ENCODE measurements around the gene PIP5K1C. TPM values are rescaled to one million over a fixed set of nuclear protein-coding genes. Genes with fewer than 3 reads are reported as not detected.
"Not testable (repeated sequence)": the region's sequence is repeated elsewhere in the genome, so short reads cannot be mapped to it uniquely, and the experiment has no call there.

Gene PIP5K1C
- total and polyA plus RNA-seq, 5 donors, result 31.4 to 48.3 (median 39.7) TPM

DNA sequence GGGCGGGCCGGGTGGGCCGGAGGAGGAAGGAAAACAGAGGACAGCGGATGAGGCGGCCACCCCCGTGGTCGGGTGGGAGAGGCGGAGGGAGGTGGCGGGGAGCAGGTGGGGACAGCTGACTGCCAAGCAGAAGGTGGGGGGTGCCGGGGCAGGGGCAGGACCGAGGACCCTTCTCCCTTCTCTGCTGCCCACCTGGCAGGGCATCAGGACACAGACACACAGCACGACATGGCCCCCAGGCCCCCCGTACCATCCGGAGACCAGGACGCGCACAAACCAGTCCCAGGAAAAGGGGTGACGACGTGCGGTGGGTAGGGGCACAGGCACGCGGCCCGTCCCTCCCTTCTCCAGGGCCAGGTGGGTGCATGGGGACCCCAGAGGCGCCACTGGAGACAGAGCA lies 62.6 kb downstream of the PIP5K1C start:
- Histone ChIP-seq H3K4me3 (ENCODE audit: low read length) (no peak overlapping the region), H3K27me3 (ENCODE audit: control insufficient read depth, insufficient read depth) (no peaks in the 10 kb centered on the region), H3K4me1 (ENCODE audit: control insufficient read depth, insufficient read depth, low read length) (no peaks in the 10 kb centered on the region), H3K27ac (ENCODE audit: low read length) (no peak overlapping the region), H3K9me3 (ENCODE audit: control insufficient read depth, low read length) (no peaks in the 10 kb centered on the region)
- intact Hi-C loops (cut with DNase I), result no loop called here
- peak in 1 of 3 donors; percentile 50 for DNase-seq
- 92% methylated on average over 23 of the region's 23 CpGs for WGBS
- no peak for ATAC-seq

DNA sequence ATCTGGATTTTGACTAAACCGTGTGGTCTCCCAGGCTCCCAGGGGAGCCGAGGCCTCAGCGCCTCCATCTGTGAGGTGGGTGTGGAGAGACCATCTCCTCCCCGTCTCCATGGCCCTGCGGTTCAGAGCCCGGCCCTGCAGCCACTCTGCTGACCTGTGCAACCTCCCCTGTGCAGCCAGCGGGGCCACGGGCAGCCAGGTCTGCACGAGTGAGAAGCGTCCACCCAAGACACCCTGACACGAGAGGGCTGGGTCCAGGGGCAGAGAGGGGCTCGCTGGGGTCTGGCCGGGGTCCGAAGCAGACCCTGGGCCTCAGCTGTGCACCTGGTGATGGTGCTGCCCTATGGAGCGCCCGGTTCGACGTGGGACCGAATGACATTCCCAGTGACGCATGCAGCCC lies 63.3 kb downstream of the PIP5K1C start:
- no peak for ATAC-seq
- WGBS, result 94% methylated on average over 20 of the region's 20 CpGs
- DNase-seq, result peak in 1 of 3 donors; percentile 62
- H3K27me3 ChIP-seq (ENCODE audit: control insufficient read depth, insufficient read depth), result no peaks in the 10 kb centered on the region
- no peak overlapping the region for H3K4me3 ChIP-seq (ENCODE audit: low read length)
- no peaks in the 10 kb centered on the region for H3K4me1 ChIP-seq (ENCODE audit: control insufficient read depth, insufficient read depth, low read length)
- H3K27ac ChIP-seq (ENCODE audit: low read length), result no peak overlapping the region
- H3K9me3 ChIP-seq (ENCODE audit: control insufficient read depth, low read length), result no peaks in the 10 kb centered on the region
- intact Hi-C loops (cut with DNase I), result no loop called here

DNA sequence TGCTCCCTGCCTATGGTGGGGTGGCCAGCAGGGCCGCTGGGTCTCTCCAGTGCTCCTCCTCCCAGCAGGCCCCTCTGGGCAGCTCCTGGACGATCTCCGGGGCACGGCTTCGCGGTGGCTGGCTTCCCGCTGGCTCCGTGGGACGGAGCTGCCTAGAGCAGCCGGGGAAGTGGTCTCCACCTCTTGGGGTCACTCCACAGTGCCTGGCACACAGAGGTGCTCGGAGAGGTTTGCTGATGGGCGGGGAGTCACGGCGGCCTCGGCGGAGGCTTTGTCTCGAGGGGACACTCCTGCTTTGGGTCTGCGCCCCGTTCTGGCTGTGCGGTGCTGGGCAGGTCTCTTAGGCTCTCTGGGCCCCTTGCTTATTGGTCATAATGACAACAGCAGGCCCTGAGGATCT lies 63.8 kb downstream of the PIP5K1C start:
- ATAC-seq, result no peak

DNA sequence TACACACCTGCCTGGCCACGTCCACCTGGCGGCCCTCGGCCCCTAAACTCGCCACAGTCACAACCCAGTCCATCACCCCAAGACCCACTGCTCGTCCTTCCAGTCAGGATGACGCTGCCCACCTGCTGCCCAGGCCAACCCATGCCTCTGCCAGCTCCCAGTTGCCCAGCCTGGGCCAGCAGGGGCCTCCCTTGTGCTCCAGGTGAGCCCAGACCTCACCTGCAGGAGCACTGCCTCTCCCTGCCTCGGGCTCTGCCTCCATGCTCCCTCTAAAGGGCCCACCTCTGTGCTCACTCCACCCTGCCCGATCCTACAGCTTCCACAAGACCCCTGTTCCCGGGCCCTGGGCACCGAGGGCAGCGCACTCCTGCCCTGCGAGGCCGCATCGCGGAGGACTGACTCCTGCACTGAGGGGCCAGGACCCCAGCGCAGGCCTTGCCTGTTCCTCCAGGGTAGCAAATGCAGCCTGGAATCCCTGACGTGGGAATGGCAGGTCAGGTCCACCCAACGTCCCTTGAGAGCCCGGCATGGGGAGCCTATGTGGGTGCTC lies 65.7 kb downstream of the PIP5K1C start:
- no peak overlapping the region for H3K27ac ChIP-seq (ENCODE audit: low read length)
- intact Hi-C loops (cut with DNase I), result no loop called here
- 95% methylated on average over 19 of the region's 19 CpGs for WGBS
- no peaks in the 10 kb centered on the region for H3K4me1 ChIP-seq (ENCODE audit: control insufficient read depth, insufficient read depth, low read length)
- ATAC-seq (no peak), DNase-seq (no peak)
- H3K4me3 ChIP-seq (ENCODE audit: low read length), result no peak overlapping the region
- no peaks in the 10 kb centered on the region for H3K27me3 ChIP-seq (ENCODE audit: control insufficient read depth, insufficient read depth)
- no peaks in the 10 kb centered on the region for H3K9me3 ChIP-seq (ENCODE audit: control insufficient read depth, low read length)

More for the DNA sequence above, 63.8 kb downstream of the PIP5K1C start:
- intact Hi-C loops (cut with DNase I), result no loop called here
- peak in 1 of 3 donors; percentile 46 for DNase-seq
- 89% methylated on average over 20 of the region's 20 CpGs for WGBS
- H3K4me1 ChIP-seq (ENCODE audit: control insufficient read depth, insufficient read depth, low read length), result no peaks in the 10 kb centered on the region
- no peaks in the 10 kb centered on the region for H3K27me3 ChIP-seq (ENCODE audit: control insufficient read depth, insufficient read depth)
- H3K4me3 ChIP-seq (ENCODE audit: low read length), result no peak overlapping the region
- no peak overlapping the region for H3K27ac ChIP-seq (ENCODE audit: low read length)
- H3K9me3 ChIP-seq (ENCODE audit: control insufficient read depth, low read length), result no peaks in the 10 kb centered on the region

DNA sequence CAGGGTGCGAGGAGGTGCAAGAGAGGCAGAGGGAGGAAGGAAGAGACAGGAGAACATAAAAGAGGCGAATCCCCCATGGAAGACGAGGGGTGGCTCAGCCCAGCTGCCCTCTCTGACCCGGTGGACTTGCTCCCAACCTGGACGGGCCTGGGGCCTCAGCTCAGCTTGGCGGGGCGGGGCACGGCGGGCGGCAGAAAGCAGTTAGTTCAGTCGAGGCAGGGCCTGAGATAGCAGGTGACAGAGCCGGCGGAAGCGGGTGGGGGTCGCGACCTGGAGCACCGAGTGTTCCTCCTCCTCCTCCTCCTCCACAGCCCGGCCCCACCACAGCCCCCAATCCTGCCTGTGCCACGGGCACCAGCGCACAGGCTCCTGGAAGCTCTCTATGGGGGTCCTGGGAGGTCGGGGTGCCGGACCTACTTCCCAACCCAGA lies 66.7 kb downstream of the PIP5K1C start:
- intact Hi-C loops (cut with DNase I), result no loop called here
- ATAC-seq (no peak), DNase-seq (peak in 1 of 3 donors; percentile 53)
- Histone ChIP-seq H3K9me3 (ENCODE audit: control insufficient read depth, low read length) (no peaks in the 10 kb centered on the region), H3K4me3 (ENCODE audit: low read length) (no peak overlapping the region), H3K27me3 (ENCODE audit: control insufficient read depth, insufficient read depth) (no peaks in the 10 kb centered on the region), H3K27ac (ENCODE audit: low read length) (no peak overlapping the region), H3K4me1 (ENCODE audit: control insufficient read depth, insufficient read depth, low read length) (no peaks in the 10 kb centered on the region)
- 90% methylated on average over 22 of the region's 22 CpGs for WGBS

DNA sequence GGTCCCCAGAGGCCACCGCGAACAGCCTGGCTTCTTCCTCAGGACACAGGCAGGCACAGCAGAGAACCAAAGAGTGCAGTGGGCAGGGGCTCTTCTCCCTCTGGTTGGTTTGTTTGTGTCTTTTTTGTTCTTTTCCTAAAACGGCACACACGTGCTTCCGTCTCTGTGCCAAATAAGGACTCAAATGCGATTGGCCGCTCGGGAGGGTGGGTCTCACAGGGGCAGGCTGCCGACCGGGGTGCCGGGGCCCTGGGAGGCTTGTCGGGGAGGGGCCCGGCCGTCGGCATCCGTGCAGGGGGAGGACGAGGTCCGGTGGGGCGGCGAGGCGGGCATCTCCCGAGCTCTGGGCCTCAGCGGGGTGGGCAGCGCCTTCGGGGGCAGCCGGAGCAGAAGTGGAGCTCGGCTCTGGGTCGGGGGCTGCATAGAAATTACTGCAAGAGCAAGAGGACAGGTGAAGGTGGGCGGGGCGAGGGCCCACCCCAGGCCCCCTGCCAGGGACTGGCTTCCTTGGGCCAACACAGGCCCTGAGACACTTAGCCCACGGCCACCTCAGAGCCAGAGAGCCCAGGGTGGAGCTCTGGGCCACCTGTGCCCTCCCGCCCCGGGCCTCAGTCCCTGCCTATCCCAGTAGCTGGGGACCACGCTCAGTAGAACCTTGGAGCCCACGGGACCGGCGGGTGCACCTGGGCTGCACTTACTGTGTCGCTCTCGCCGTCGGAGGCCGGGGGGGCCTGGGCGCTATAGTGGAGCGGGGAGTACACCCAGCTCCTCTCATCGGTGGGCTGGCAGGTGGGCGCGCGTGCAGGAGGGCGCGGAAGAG lies 67.3 kb downstream of the PIP5K1C start:
- Histone ChIP-seq H3K4me3 (ENCODE audit: low read length) (no peak overlapping the region), H3K27ac (ENCODE audit: low read length) (no peak overlapping the region), H3K27me3 (ENCODE audit: control insufficient read depth, insufficient read depth) (no peaks in the 10 kb centered on the region), H3K4me1 (ENCODE audit: control insufficient read depth, insufficient read depth, low read length) (no peaks in the 10 kb centered on the region), H3K9me3 (ENCODE audit: control insufficient read depth, low read length) (no peaks in the 10 kb centered on the region)
- WGBS, result 88% methylated on average over 50 of the region's 50 CpGs
- intact Hi-C loops (cut with DNase I), result no loop called here
- DNase-seq, result peak in 1 of 3 donors; percentile 61
- no peak for ATAC-seq

DNA sequence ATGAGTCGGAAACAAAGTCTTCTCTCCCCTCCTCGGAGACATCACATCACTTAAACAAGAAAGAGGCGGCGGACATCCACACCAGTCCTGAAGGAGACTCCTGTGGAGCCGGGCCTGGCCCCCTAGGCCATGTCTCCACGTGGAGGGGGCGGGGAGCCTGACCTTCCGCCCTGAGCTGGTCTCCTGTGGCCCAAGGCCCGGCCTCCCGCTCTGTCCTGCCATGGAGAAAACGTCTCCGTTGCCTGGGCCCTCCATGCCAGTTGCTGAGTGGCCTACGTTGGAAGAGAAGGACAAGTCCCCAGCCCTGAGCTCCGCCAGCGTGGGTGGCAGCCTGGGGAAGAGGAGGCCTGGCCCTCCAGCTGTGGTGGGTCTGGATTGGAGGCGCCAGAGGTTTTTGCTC lies 68.2 kb downstream of the PIP5K1C start:
- H3K4me1 ChIP-seq (ENCODE audit: control insufficient read depth, insufficient read depth, low read length), result no peaks in the 10 kb centered on the region
- ATAC-seq (no peak), DNase-seq (peak in 1 of 3 donors; percentile 53)
- WGBS, result 84% methylated on average over 16 of the region's 16 CpGs
- no peak overlapping the region for H3K4me3 ChIP-seq (ENCODE audit: low read length)
- no peaks in the 10 kb centered on the region for H3K9me3 ChIP-seq (ENCODE audit: control insufficient read depth, low read length)
- H3K27me3 ChIP-seq (ENCODE audit: control insufficient read depth, insufficient read depth), result no peaks in the 10 kb centered on the region
- no peak overlapping the region for H3K27ac ChIP-seq (ENCODE audit: low read length)
- intact Hi-C loops (cut with DNase I), result no loop called here

DNA sequence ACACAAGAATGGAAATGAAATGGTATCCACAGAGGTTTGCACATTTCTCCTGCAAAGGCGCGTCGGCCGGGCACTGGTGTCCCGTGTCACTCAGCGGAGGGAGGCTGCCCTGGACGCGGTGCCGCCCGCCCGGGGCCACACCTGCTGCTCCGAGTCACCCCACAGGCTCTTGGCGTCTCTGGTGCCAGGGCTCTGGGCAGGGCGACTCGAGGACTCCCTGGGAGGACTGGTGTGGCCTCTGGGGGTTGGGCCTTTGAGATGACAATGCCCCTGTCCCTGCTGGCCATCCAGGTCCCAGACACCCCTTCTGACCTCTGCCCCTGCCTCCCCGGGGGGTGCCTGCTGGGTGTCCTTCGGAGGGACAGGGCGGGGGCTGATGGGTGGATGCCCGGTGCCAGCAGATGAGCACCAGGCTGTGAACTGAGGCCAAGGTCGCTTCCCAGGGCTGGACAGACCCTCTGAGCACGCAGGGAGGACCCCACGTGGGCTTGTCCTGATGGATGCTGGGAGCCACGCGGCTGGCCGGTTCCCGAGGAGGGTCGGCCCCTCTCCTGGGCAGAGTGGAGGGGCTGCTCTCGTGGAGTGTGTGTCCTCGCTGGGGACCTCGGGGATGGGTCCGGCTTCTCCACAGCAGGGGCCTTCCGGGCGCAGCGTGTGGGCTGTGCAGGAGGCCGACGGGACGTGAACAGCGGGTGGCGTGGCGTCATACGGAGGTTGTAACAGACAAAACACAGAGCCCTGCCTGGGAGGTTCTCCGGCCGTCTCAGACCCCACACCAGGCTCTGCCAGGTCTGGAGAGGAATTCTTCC lies 69.0 kb downstream of the PIP5K1C start:
- 91% methylated on average over 43 of the region's 43 CpGs for WGBS
- H3K4me3 ChIP-seq (ENCODE audit: low read length), result no peak overlapping the region
- H3K27me3 ChIP-seq (ENCODE audit: control insufficient read depth, insufficient read depth), result no peaks in the 10 kb centered on the region
- H3K9me3 ChIP-seq (ENCODE audit: control insufficient read depth, low read length), result no peaks in the 10 kb centered on the region
- ATAC-seq (no peak), DNase-seq (peak in 1 of 3 donors; percentile 59)
- intact Hi-C loops (cut with DNase I), result no loop called here
- no peak overlapping the region for H3K27ac ChIP-seq (ENCODE audit: low read length)
- H3K4me1 ChIP-seq (ENCODE audit: control insufficient read depth, insufficient read depth, low read length), result no peaks in the 10 kb centered on the region

DNA sequence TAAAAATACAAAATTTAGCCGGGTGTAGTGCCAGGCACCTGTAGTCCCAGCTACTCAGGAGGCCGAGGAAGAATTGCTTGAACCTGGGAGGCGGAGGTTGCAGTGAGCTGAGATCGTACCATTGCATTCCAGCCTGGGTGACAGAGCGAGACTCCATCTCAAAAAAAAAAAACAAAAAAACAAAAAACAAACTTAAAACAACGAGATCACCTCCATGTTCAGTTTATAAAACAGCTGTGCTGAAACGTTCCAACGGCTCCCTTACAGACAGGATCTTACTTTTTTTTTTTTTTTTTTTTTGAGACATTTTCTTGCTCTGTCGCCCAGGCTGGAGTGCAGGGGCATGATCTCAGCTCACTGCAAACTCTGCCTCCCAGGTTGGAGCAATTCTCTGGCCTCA lies 71.5 kb downstream of the PIP5K1C start:
- H3K27me3 ChIP-seq (ENCODE audit: control insufficient read depth, insufficient read depth); H3K4me3 ChIP-seq (ENCODE audit: low read length); ATAC-seq; DNase-seq; H3K9me3 ChIP-seq (ENCODE audit: control insufficient read depth, low read length); H3K27ac ChIP-seq (ENCODE audit: low read length); H3K4me1 ChIP-seq (ENCODE audit: control insufficient read depth, insufficient read depth, low read length): not testable (repeated sequence)
- intact Hi-C loops (cut with DNase I), result loop anchor here in 1 of 4 donors (10.0 kb wide), 1 partner anchor 54 kb away; the partner anchor contains the start of gene HMG20B
- WGBS, result 68% methylated on average over 9 of the region's 9 CpGs

DNA sequence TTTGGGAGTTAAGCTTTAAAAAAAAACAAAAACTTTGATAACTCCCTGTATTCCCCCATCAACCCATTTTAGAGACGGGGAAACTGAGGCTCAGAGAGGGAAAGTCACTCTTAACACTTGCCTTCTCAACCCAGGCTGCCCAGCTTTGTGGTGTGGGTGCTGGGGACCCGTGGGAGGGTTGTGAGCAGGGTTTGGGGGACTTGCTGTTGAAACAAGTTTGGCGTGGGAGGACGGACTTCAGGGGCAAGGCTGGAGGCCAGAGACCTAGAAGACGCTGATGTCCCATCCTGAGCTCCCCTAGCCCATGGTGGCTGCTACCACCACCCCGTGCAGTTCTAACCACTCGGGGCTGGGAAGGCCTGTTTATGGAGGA lies 72.9 kb downstream of the PIP5K1C start:
- Histone ChIP-seq H3K9me3 (ENCODE audit: control insufficient read depth, low read length) (no peaks in the 10 kb centered on the region), H3K4me1 (ENCODE audit: control insufficient read depth, insufficient read depth, low read length) (no peaks in the 10 kb centered on the region), H3K27me3 (ENCODE audit: control insufficient read depth, insufficient read depth) (no peaks in the 10 kb centered on the region), H3K4me3 (ENCODE audit: low read length) (no peak overlapping the region), H3K27ac (ENCODE audit: low read length) (no peak overlapping the region)
- DNase-seq, result peak in 1 of 3 donors; percentile 56
- 63% methylated on average over 7 of the region's 7 CpGs for WGBS
- ATAC-seq, result no peak
- intact Hi-C loops (cut with DNase I), result loop anchor here in 1 of 4 donors (10.0 kb wide), 1 partner anchor 53 kb away; the partner anchor contains the start of gene HMG20B
